CD4-positive, alpha-beta memory T cell (primary cell): ENCODE measurements around the gene CRIM1. TPM values are rescaled to one million over a fixed set of nuclear protein-coding genes. Genes with fewer than 3 reads are reported as not detected.

Source experiments
- CTCF ChIA-PET: fragments of 350-600 bp; sonication (Branson Sonifier 250); formaldehyde crosslinking; loops from one replicate; lab custom pipeline; 2021; ENCODE audit warnings: inconsistent platforms; ENCODE audit not compliant: partially characterized antibody; lab: Charles Lee
- POLR2A ChIA-PET: fragments of 350-600 bp; sonication (Branson Sonifier 250); formaldehyde crosslinking; loops from one replicate; lab custom pipeline; 2021; ENCODE audit not compliant: partially characterized antibody; lab: Charles Lee
- DNase-seq, 5 donors: peaks; one replicate each; pipeline versions ENCODE4 v3.0.0 to v3.0.0-alpha.2; 2020 to 2022; ENCODE audit warnings: mixed read lengths in 1 of 5
- H3K27ac ChIP-seq: one replicate; pipeline ENCODE4 v1.7.0; 2013; ENCODE audit warnings: low read depth, low read length
- H3K27me3 ChIP-seq: 2 replicates; pipeline ENCODE4 v1.7.0; 2013; ENCODE audit warnings: mild to moderate bottlenecking, low read length, moderate library complexity; ENCODE audit not compliant: insufficient read depth
- H3K36me3 ChIP-seq: 2 replicates; pipeline ENCODE4 v1.7.0; 2013; ENCODE audit warnings: mild to moderate bottlenecking, low read length, moderate library complexity; ENCODE audit not compliant: insufficient read depth
- H3K4me1 ChIP-seq: 2 replicates; pipeline ENCODE4 v1.7.0; 2013; ENCODE audit warnings: mild to moderate bottlenecking, low read length, moderate library complexity; ENCODE audit not compliant: insufficient read depth
- H3K4me3 ChIP-seq, 2 donors: one replicate each; pipeline ENCODE4 v1.7.0; 2013; ENCODE audit warnings: low read length in 2 of 2, mild to moderate bottlenecking in 1 of 2
- H3K9me3 ChIP-seq, 2 donors: one replicate each; pipeline ENCODE4 v1.7.0; 2013; ENCODE audit warnings: low read length in 2 of 2, control low read depth in 1 of 2; ENCODE audit not compliant: control insufficient read depth in 1 of 2
- H3K27ac Mint-ChIP-seq, 7 donors: one replicate each; pipeline ENCODE4 v1.8.0; 2020 to 2021; ENCODE audit warnings: mixed read lengths in 7 of 7, mild to moderate bottlenecking in 6 of 7, inconsistent platforms in 3 of 7, moderate library complexity in 3 of 7
- H3K27me3 Mint-ChIP-seq, 2 donors: one replicate each; pipeline ENCODE4 v1.8.0; 2020 to 2021; ENCODE audit warnings: mixed read lengths in 2 of 2
- H3K36me3 Mint-ChIP-seq, 2 donors: one replicate each; pipeline ENCODE4 v1.8.0; 2020 to 2021; ENCODE audit warnings: mixed read lengths in 2 of 2, inconsistent platforms in 1 of 2, mild to moderate bottlenecking in 1 of 2
- H3K4me1 Mint-ChIP-seq, 4 donors: one replicate each; pipeline ENCODE4 v1.8.0; 2020 to 2021; ENCODE audit warnings: mixed read lengths in 4 of 4, mild to moderate bottlenecking in 1 of 4
- H3K4me3 Mint-ChIP-seq, 8 donors: one replicate each; pipeline ENCODE4 v1.8.0; 2020 to 2021; ENCODE audit warnings: mixed read lengths in 8 of 8, mild to moderate bottlenecking in 7 of 8, moderate library complexity in 6 of 8, inconsistent platforms in 3 of 8
- H3K9me3 Mint-ChIP-seq, 8 donors: one replicate each; pipeline ENCODE4 v1.8.0; 2020 to 2021; ENCODE audit warnings: mixed read lengths in 8 of 8, mild to moderate bottlenecking in 5 of 8, inconsistent platforms in 3 of 8, moderate library complexity in 1 of 8
- intact Hi-C: fragments of 100-400 bp; cut with micrococcal nuclease; formaldehyde crosslinking; loops from one replicate; pipeline ENCODE4 v1.15.1; 2023
- polyA plus RNA-seq, 2 donors: library from polyadenylated mRNA; unstranded; fragments of 300-500 nt; fragmentation: Illumina TruSeq; gene quantifications; one replicate each; pipeline ENCODE4 v1.2.3, GENCODE V29; 2021
- total RNA-seq, 2 experiments: library from RNA; stranded (reverse); gene quantifications; one replicate each; pipeline ENCODE4 v1.2.3, GENCODE V29; 2021

CRIM1 gene
- total and polyA plus RNA-seq, 4 experiments from 2014 or later: 0.91 to 12.0 (median 6.8) TPM; not detected in 1

DNA sequence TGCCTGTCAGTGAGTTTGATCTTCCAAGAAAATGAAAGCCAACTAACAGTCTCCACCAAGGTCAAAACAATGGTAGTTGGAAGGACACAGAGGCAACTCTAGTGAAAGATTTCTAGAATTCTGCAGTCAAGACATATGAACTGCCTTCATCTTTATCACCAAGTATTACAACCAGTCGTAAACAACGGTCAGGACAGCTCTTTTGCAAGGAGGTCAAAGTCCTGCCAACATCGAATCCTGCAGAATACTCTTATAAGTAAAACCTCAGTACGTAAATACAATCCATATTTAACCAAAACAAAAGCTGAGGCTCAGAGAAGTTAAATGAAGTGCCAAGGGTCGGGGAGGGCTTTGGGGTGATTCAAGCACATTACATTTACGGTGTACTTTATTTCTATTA, 239.3 kb downstream of the CRIM1 start:
- ChIA-PET CTCF (no interaction called here), POLR2A (no interaction called here)
- H3K27ac ChIP-seq: no peak overlapping the region
- peaks cover 5% of the 10 kb centered on the region for H3K36me3 ChIP-seq
- no peak overlapping the region for H3K4me3 ChIP-seq
- no peaks in the 10 kb centered on the region for H3K9me3 ChIP-seq
- Mint-ChIP-seq H3K27ac (no peak overlapping the region), H3K4me1 (peaks cover 39 to 57% (median 46%) of the 10 kb centered on the region in 4 donors), H3K9me3 (no peaks in the 10 kb centered on the region), H3K4me3 (no peak overlapping the region), H3K27me3 (no peaks in the 10 kb centered on the region), H3K36me3 (peaks cover 3 to 8% of the 10 kb centered on the region in 2 donors)
- no peaks in the 10 kb centered on the region for H3K27me3 ChIP-seq
- DNase-seq: no peak
- intact Hi-C loops: no loop called here
- peaks cover 17% of the 10 kb centered on the region for H3K4me1 ChIP-seq

GRCh38 chr2:36596397-36596796, 240.8 kb downstream of the CRIM1 start:
- no peak for DNase-seq
- intact Hi-C loops: no loop called here
- Mint-ChIP-seq H3K4me3 (peak overlapping the region in 7 of 8 donors; percentile 63 to 94 (median 92)), H3K9me3 (no peaks in the 10 kb centered on the region), H3K27ac (peak overlapping the region in 1 of 7 donors; percentile 44), H3K4me1 (peaks cover 37 to 51% (median 45%) of the 10 kb centered on the region in 4 donors), H3K27me3 (no peaks in the 10 kb centered on the region), H3K36me3 (peaks cover 0 to 4% of the 10 kb centered on the region in 2 donors)
- ChIA-PET POLR2A (no interaction called here), CTCF (no interaction called here)
- Histone ChIP-seq H3K36me3 (no peaks in the 10 kb centered on the region), H3K9me3 (no peaks in the 10 kb centered on the region), H3K4me1 (peaks cover 17% of the 10 kb centered on the region), H3K27me3 (no peaks in the 10 kb centered on the region), H3K4me3 (no peak overlapping the region), H3K27ac (no peak overlapping the region)

DNA sequence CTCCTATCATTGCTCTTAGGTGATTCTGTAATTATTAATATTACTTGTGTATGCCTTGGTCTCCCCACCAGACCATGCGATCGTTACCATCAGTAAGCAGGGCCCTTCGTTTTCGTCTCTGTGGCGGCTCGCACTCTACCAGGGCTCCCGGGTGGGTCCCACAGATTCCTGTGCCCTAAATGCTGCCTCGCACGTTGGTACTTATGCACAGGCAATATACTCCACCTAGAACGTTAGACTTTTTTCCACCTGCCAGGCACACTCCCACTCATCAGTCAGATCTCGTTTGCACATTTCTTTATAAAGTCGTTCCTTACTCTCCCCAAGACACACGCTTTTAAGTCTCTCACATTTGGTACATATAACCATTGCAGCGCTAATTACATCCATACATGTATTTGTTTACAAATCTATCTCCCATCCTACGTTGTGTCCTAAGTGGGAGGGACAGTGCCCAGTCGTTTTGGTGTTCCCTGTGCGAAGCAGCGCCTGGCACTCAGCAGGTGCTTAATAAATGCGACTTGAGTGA, 241.5 kb downstream of the CRIM1 start:
- peaks cover 32 to 46% (median 39%) of the 10 kb centered on the region in 4 donors for H3K4me1 Mint-ChIP-seq
- Histone ChIP-seq H3K9me3 (no peaks in the 10 kb centered on the region), H3K27me3 (no peaks in the 10 kb centered on the region), H3K4me1 (peaks cover 17% of the 10 kb centered on the region), H3K27ac (peak overlapping the region; percentile 61), H3K4me3 (peak overlapping the region; percentile 48 to 60), H3K36me3 (no peaks in the 10 kb centered on the region)
- H3K27me3 Mint-ChIP-seq: no peaks in the 10 kb centered on the region
- intact Hi-C loops: no loop called here
- peak overlapping the region in 6 of 7 donors; percentile 40 to 92 (median 81) for H3K27ac Mint-ChIP-seq
- POLR2A ChIA-PET: no interaction called here
- no peaks in the 10 kb centered on the region for H3K9me3 Mint-ChIP-seq
- no peak for DNase-seq
- peaks cover 0 to 4% of the 10 kb centered on the region in 2 donors for H3K36me3 Mint-ChIP-seq
- H3K4me3 Mint-ChIP-seq: peak overlapping the region; percentile 89 to 98 (median 93)
- CTCF ChIA-PET: no interaction called here

DNA sequence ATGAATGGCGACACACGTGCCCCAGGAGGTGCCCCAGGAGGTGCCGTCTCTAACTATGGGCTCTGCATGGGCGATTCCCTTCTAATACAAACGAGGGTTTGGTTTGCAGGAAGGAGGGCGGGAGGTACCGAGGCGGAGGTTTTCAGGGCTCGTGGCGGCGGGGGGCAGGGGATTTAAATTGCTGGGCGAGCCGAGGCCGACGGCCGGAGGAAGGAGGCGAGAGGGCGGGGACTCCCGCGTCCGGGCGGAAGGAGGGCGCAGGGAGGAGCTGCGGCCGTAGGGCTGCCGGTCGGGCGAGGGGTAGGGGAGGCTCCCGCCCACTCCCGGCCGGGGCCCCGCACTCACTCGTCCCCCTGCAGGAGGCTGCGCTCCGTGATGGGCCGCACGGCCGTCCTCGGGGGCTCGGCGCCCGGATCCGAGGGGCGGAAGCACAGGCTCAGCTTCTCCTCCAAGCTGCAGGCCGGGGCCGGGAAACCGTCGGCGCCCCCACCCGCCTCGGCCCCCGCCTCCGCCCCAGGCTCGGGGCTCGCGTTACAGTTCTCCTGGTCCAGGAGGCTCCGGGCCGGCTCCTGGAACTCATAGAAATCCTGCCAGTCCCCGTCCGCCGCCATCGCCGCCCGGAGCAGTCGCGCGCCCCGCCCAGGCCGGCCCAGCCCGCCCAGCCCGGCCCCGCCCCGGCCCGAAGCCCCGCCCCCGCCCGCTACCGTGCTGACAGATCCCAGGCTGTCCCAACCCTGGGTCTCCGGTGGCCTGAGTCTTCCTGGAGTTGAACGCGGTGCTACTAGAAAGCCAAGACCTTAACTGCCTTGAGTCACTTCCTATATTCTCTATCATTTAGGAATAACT, 242.2 kb downstream of the CRIM1 start, which contains the start of gene FEZ2:
FEZ2 (minus strand) TSS at position 637 of the 846 bp plus-strand sequence; CDS start at position 611, 26 bp downstream.
- Mint-ChIP-seq H3K4me3 (peak within 1 kb of the TSS; percentile 89 to 98 (median 93)), H3K36me3 (peaks cover 0 to 4% of the 10 kb centered on the region in 2 donors), H3K27ac (peak within 1 kb of the TSS; percentile 52 to 92 (median 82)), H3K4me1 (peaks cover 31 to 44% (median 38%) of the 10 kb centered on the region in 4 donors), H3K9me3 (no peaks in the 10 kb centered on the region), H3K27me3 (no peaks in the 10 kb centered on the region)
- DNase-seq: peak; percentile 49 to 66 (median 51)
- no peaks in the 10 kb centered on the region for H3K9me3 ChIP-seq
- intact Hi-C loops: no loop called here
- H3K4me1 ChIP-seq: peaks cover 17% of the 10 kb centered on the region
- ChIA-PET CTCF (interaction anchor here (0.6 kb wide), 1 partner anchor 212 kb away, joined by 3 read pairs; no protein-coding TSS in a partner anchor), POLR2A (interaction anchor here (1.2 kb wide), 1 partner anchor 13 kb away, joined by 3 read pairs; no protein-coding TSS in a partner anchor)
- H3K4me3 ChIP-seq: peak within 1 kb of the TSS; percentile 48 to 60
- H3K36me3 ChIP-seq: no peaks in the 10 kb centered on the region
- peak within 1 kb of the TSS; percentile 61 for H3K27ac ChIP-seq
- no peaks in the 10 kb centered on the region for H3K27me3 ChIP-seq

Other genes with a start within 250 kb of the CRIM1 start
- gene FEZ2, start 242.4 kb downstream of the CRIM1 start, total RNA-seq: 10 to 100 TPM; 13.4 to 14.7 TPM
- 1 to 10 TPM; 1.6 to 1.9 TPM for gene FEZ2, start 242.4 kb downstream of the CRIM1 start, polyA plus RNA-seq